GM20000 (cell line): ENCODE data around the gene KISS1R.

Source experiments
- DNase-seq: peaks from one replicate; pipeline ENCODE4 v3.0.0; 2012; ENCODE audit warnings: low spot score
- CTCF ChIP-seq: IDR thresholded peaks from 2 replicates; pipeline ENCODE4 v1.5.1; 2012; ENCODE audit warnings: mild to moderate bottlenecking, control low read depth; ENCODE audit errors: extremely low read depth, missing control alignments

KISS1R gene

GRCh38 chr19:964761-965694 lies 47.9 kb downstream of the KISS1R start:
- DNase-seq: no peak
- TF ChIP-seq CTCF: no peak

GRCh38 chr19:966485-967088 lies 49.5 kb downstream of the KISS1R start:
- no peak for TF ChIP-seq CTCF
- DNase-seq: no peak
